CD4-positive, alpha-beta T cell (primary cell): ENCODE data around the gene SBNO2. TPM values are rescaled to one million over a fixed set of nuclear protein-coding genes. Genes with fewer than 3 reads are reported as not detected.

Experiments used
- ATAC-seq: fragments of 200-7000 bp; cut with Tn5 transposase; one replicate; pipeline ENCODE4 v1.10.0; 2022; ENCODE audit warnings: mild to moderate bottlenecking; ENCODE audit not compliant: poor library complexity
- CTCF ChIA-PET: fragments of 350-600 bp; sonication (Branson Sonifier 250); formaldehyde crosslinking; loops from one replicate; lab custom pipeline; 2021; ENCODE audit warnings: antibody characterized with exemption, inconsistent platforms; lab: Charles Lee
- POLR2A ChIA-PET: fragments of 350-600 bp; sonication (Branson Sonifier 250); formaldehyde crosslinking; loops from one replicate; lab custom pipeline; 2021; ENCODE audit warnings: antibody characterized with exemption, inconsistent platforms; lab: Charles Lee
- DNase-seq, 14 experiments: peaks; one replicate each; pipeline ENCODE4 v3.0.0-alpha.2; 2013 to 2020; ENCODE audit warnings: mixed read lengths in 2 of 14
- H3K27ac ChIP-seq, 2 donors: one replicate each; pipeline versions ENCODE4 v1.5.1 to v1.7.0; 2013; ENCODE audit warnings: low read length in 2 of 2, low read depth in 1 of 2, mild to moderate bottlenecking in 1 of 2
- H3K27me3 ChIP-seq, 2 experiments: 1 replicate in 1 of 2; 2 replicates in 1 of 2; pipeline versions ENCODE4 v1.6.1 to v1.7.0; 2013; ENCODE audit warnings: low read length in 2 of 2, control low read depth in 1 of 2, mild to moderate bottlenecking in 1 of 2, moderate library complexity in 1 of 2; ENCODE audit not compliant: insufficient read depth in 2 of 2, control insufficient read depth in 1 of 2
- H3K36me3 ChIP-seq: one replicate; pipeline ENCODE4 v1.6.1; 2013; ENCODE audit warnings: low read length, control low read depth; ENCODE audit not compliant: insufficient read depth
- H3K4me1 ChIP-seq: one replicate; pipeline ENCODE4 v1.6.1; 2013; ENCODE audit warnings: low read length, control low read depth; ENCODE audit not compliant: insufficient read depth
- H3K4me3 ChIP-seq: one replicate; pipeline ENCODE4 v1.5.1; 2013; ENCODE audit warnings: mild to moderate bottlenecking, low read length, moderate library complexity
- H3K9me3 ChIP-seq, 2 experiments: 1 replicate in 1 of 2; 2 replicates in 1 of 2; pipeline versions ENCODE4 v1.6.1 to v1.7.0; 2013; ENCODE audit warnings: low read length in 2 of 2, mild to moderate bottlenecking in 2 of 2, control low read depth in 1 of 2, moderate library complexity in 1 of 2; ENCODE audit not compliant: control insufficient read depth in 1 of 2, insufficient read depth in 1 of 2
- H3K27ac Mint-ChIP-seq: one replicate; pipeline ENCODE4 v1.8.0; 2020; ENCODE audit warnings: mixed read lengths
- H3K27me3 Mint-ChIP-seq: one replicate; pipeline ENCODE4 v1.8.0; 2021; ENCODE audit warnings: mixed read lengths
- H3K36me3 Mint-ChIP-seq: one replicate; pipeline ENCODE4 v1.8.0; 2021; ENCODE audit warnings: low read depth, mixed read lengths
- H3K4me1 Mint-ChIP-seq: one replicate; pipeline ENCODE4 v1.8.0; 2021; ENCODE audit warnings: low read depth, mixed read lengths
- H3K4me3 Mint-ChIP-seq: one replicate; pipeline ENCODE4 v1.8.0; 2020; ENCODE audit warnings: mild to moderate bottlenecking, mixed read lengths
- H3K9me3 Mint-ChIP-seq: one replicate; pipeline ENCODE4 v1.8.0; 2020; ENCODE audit warnings: mixed read lengths
- CTCF ChIP-seq: fragments of 200-600 bp; IDR thresholded peaks from one replicate; pipeline ENCODE4 v1.8.0; 2022; ENCODE audit warnings: antibody characterized with exemption, mild to moderate bottlenecking
- intact Hi-C, 2 experiments: fragments of 100-400 bp; cut with DNase I in 1 of 2; cut with micrococcal nuclease in 1 of 2; formaldehyde crosslinking; loops; one replicate each; pipeline versions ENCODE4 v1.15.1 to v1.9.0; 2023 to 2025; cut with DNase I, micrococcal nuclease
- total RNA-seq, 174 experiments: library from RNA in 2 of 174; stranded (reverse) in 2 of 174; gene quantifications; one replicate each; pipeline ENCODE4 v1.2.3 and lab custom pipeline; 2021 to 2026

SBNO2 gene
- total RNA-seq, 2 experiments from 2014 or later = 126 to 137 TPM

GRCh38 chr19:1135454-1135853, 38.6 kb downstream of the SBNO2 start:
- ChIA-PET CTCF (interaction anchor here (3.6 kb wide), 1 partner anchor 22 kb away, joined by 8 read pairs; no protein-coding TSS in a partner anchor), POLR2A (no interaction called here)
- no peaks in the 10 kb centered on the region for H3K27me3 Mint-ChIP-seq
- H3K4me1 ChIP-seq = peaks cover 59% of the 10 kb centered on the region
- peaks cover 17% of the 10 kb centered on the region for H3K36me3 Mint-ChIP-seq
- ATAC-seq (no peak), DNase-seq (no peak)
- intact Hi-C loops = no loop called here
- H3K9me3 Mint-ChIP-seq = no peaks in the 10 kb centered on the region
- H3K27ac ChIP-seq = no peak overlapping the region
- peak overlapping the region; percentile 61 for H3K27ac Mint-ChIP-seq
- peaks cover 29% of the 10 kb centered on the region for H3K4me1 Mint-ChIP-seq
- H3K9me3 ChIP-seq = peaks cover 0 to 15% of the 10 kb centered on the region in 2 experiments
- no peaks in the 10 kb centered on the region for H3K27me3 ChIP-seq
- no peak overlapping the region for H3K4me3 ChIP-seq
- no peak for TF ChIP-seq CTCF
- no peak overlapping the region for H3K4me3 Mint-ChIP-seq
- no peaks in the 10 kb centered on the region for H3K36me3 ChIP-seq

- POLR2A ChIA-PET = interaction anchor here (1.1 to 4.8 kb wide), 3 partner anchors 40 to 135 kb away, joined by 7 to 27 read pairs (median 7); partner anchors contain the start of genes CIRBP and SBNO2
- Histone ChIP-seq H3K27ac (no peak overlapping the region), H3K4me1 (peaks cover 69% of the 10 kb centered on the region), H3K4me3 (no peak overlapping the region), H3K36me3 (no peaks in the 10 kb centered on the region), H3K9me3 (peaks cover 0 to 8% of the 10 kb centered on the region in 2 experiments), H3K27me3 (no peaks in the 10 kb centered on the region)
- H3K27me3 Mint-ChIP-seq = no peaks in the 10 kb centered on the region
- H3K27ac Mint-ChIP-seq = peak overlapping the region; percentile 96
- TF ChIP-seq CTCF = no peak
- ATAC-seq = no peak
- peaks cover 36% of the 10 kb centered on the region for H3K4me1 Mint-ChIP-seq
- no peaks in the 10 kb centered on the region for H3K9me3 Mint-ChIP-seq
- H3K36me3 Mint-ChIP-seq = peaks cover 18% of the 10 kb centered on the region
- no peak overlapping the region for H3K4me3 Mint-ChIP-seq
- intact Hi-C loops = loop anchor here (5.0 kb wide), 2 partner anchors 38 to 58 kb away; partner anchors contain the start of gene SBNO2 (in 1 of the 2)
- CTCF ChIA-PET = interaction anchor here (3.6 kb wide), 1 partner anchor 21 kb away, joined by 8 read pairs; no protein-coding TSS in a partner anchor
- no peak for DNase-seq
These were observed 39.6 kb downstream of the SBNO2 start for GRCh38 chr19:1134431-1134830.

GRCh38 chr19:1133471-1133929, 40.6 kb downstream of the SBNO2 start:
- H3K36me3 Mint-ChIP-seq = peaks cover 12% of the 10 kb centered on the region
- peak overlapping the region; percentile 90 for H3K4me3 Mint-ChIP-seq
- H3K4me3 ChIP-seq = peak overlapping the region; percentile 95
- peaks cover 77% of the 10 kb centered on the region for H3K4me1 ChIP-seq
- H3K27me3 Mint-ChIP-seq = no peaks in the 10 kb centered on the region
- H3K27ac ChIP-seq = peak overlapping the region; percentile 87 to 92
- H3K36me3 ChIP-seq = peaks cover 4% of the 10 kb centered on the region
- intact Hi-C loops = loop anchor here (2.0 to 5.0 kb wide), 3 partner anchors 39 to 59 kb away; partner anchors contain the start of gene SBNO2 (in 2 of the 2)
- peak; percentile 61 to 93 (median 73) for DNase-seq
- H3K9me3 ChIP-seq = peaks cover 0 to 8% of the 10 kb centered on the region in 2 experiments
- H3K4me1 Mint-ChIP-seq = peaks cover 36% of the 10 kb centered on the region
- CTCF ChIA-PET = interaction anchor here (3.6 kb wide), 1 partner anchor 20 kb away, joined by 8 read pairs; no protein-coding TSS in a partner anchor
- H3K27me3 ChIP-seq = no peaks in the 10 kb centered on the region
- H3K9me3 Mint-ChIP-seq = no peaks in the 10 kb centered on the region
- peak; percentile 62 for ATAC-seq
- TF ChIP-seq CTCF = no peak
- H3K27ac Mint-ChIP-seq = peak overlapping the region; percentile 96
- POLR2A ChIA-PET = interaction anchor here (0.6 to 4.8 kb wide), 7 partner anchors 11 to 136 kb away, joined by 3 to 27 read pairs (median 4); partner anchors contain the start of genes CIRBP and SBNO2
